IMR-90 (cell line): ENCODE measurements around the gene UNC50.

Experiments used
- BHLHE40 ChIP-seq: fragments of 150-350 bp; IDR thresholded peaks from 2 replicates; pipeline ENCODE4 v1.6.1; 2016; ENCODE audit warnings: mild to moderate bottlenecking, low read depth, low read length
- CHD1 ChIP-seq: IDR thresholded peaks from 2 replicates; pipeline ENCODE4 v1.6.1; 2012; ENCODE audit warnings: low read depth, low read length, improper control_type of control experiment
- CTCF ChIP-seq: conservative IDR thresholded peaks from 2 replicates; pipeline ENCODE4 v1.5.1; 2012; ENCODE audit warnings: mild to moderate bottlenecking, low read depth, low read length, improper control_type of control experiment
- FOS ChIP-seq: fragments of 150-350 bp; IDR thresholded peaks from 2 replicates; pipeline ENCODE4 v1.6.1; 2016; ENCODE audit warnings: low read depth, low read length
- MAFK ChIP-seq: IDR thresholded peaks from 2 replicates; pipeline ENCODE4 v1.6.1; 2012; ENCODE audit warnings: low read depth, low read length, improper control_type of control experiment
- MXI1 ChIP-seq: IDR thresholded peaks from 2 replicates; pipeline ENCODE4 v1.6.1; 2012; ENCODE audit warnings: low read depth, mild to moderate bottlenecking, low read length, moderate library complexity, borderline replicate concordance
- NFE2L2 ChIP-seq: fragments of 150-350 bp; IDR thresholded peaks from 2 replicates; pipeline ENCODE4 v1.6.1; 2016; ENCODE audit warnings: low read depth, mild to moderate bottlenecking, low read length
- POLR2A ChIP-seq: IDR thresholded peaks from 2 replicates; pipeline ENCODE4 v1.6.1; 2012; ENCODE audit warnings: mild to moderate bottlenecking, low read depth, low read length
- RAD21 ChIP-seq: IDR thresholded peaks from 2 replicates; pipeline ENCODE4 v1.6.1; 2012; ENCODE audit warnings: low read length, improper control_type of control experiment
- SMC3 ChIP-seq: fragments of 150-350 bp; IDR thresholded peaks from 2 replicates; pipeline ENCODE4 v1.6.1; 2016; ENCODE audit warnings: low read depth, mild to moderate bottlenecking, antibody characterized with exemption, low read length, moderate library complexity
- USF2 ChIP-seq: fragments of 150-350 bp; IDR thresholded peaks from 2 replicates; pipeline ENCODE4 v1.6.1; 2017; ENCODE audit warnings: mild to moderate bottlenecking, antibody characterized with exemption, low read length, low read depth
- TF ChIP-seq, protein P1 (sequence below): fragments of 150-350 bp; IDR thresholded peaks from 2 replicates; pipeline ENCODE4 v1.6.1; 2016; ENCODE audit warnings: low read depth, mild to moderate bottlenecking, low read length, moderate library complexity, borderline replicate concordance

GRCh38 chr2:98650998-98651397 lies 42.6 kb downstream of the UNC50 start:
- no peak for TF ChIP-seq CTCF
- TF ChIP-seq FOS, result no peak
- TF ChIP-seq POLR2A, result no peak
- no peak for TF ChIP-seq MAFK
- no peak for TF ChIP-seq RAD21
- no peak for TF ChIP-seq CHD1
- TF ChIP-seq USF2, result no peak
- no peak for TF ChIP-seq SMC3
- no peak for TF ChIP-seq NFE2L2
- TF ChIP-seq MXI1, result no peak
- TF ChIP-seq, protein P1, sequence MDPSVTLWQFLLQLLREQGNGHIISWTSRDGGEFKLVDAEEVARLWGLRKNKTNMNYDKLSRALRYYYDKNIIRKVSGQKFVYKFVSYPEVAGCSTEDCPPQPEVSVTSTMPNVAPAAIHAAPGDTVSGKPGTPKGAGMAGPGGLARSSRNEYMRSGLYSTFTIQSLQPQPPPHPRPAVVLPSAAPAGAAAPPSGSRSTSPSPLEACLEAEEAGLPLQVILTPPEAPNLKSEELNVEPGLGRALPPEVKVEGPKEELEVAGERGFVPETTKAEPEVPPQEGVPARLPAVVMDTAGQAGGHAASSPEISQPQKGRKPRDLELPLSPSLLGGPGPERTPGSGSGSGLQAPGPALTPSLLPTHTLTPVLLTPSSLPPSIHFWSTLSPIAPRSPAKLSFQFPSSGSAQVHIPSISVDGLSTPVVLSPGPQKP, result no peak
- TF ChIP-seq BHLHE40, result no peak
